Mucosa of rectum (tissue), 2 donors: Measurements from ENCODE around the gene EPHB2.

Experiments used
- H3K27ac ChIP-seq, 2 donors: one replicate each; pipeline ENCODE4 v1.7.0; 2013; ENCODE audit warnings: inconsistent platforms in 2 of 2, low read depth in 2 of 2, low read length in 2 of 2
- H3K27me3 ChIP-seq, 2 donors: one replicate each; pipeline ENCODE4 v1.7.0; 2013; ENCODE audit warnings: low read length in 2 of 2; ENCODE audit not compliant: control insufficient read depth in 2 of 2, insufficient read depth in 2 of 2
- H3K36me3 ChIP-seq, 2 donors: one replicate each; pipeline ENCODE4 v1.7.0; 2013; ENCODE audit warnings: low read length in 2 of 2; ENCODE audit not compliant: control insufficient read depth in 2 of 2, insufficient read depth in 2 of 2
- H3K4me1 ChIP-seq, 2 donors: one replicate each; pipeline ENCODE4 v1.7.0; 2013; ENCODE audit warnings: low read length in 2 of 2, mild to moderate bottlenecking in 1 of 2; ENCODE audit not compliant: control insufficient read depth in 2 of 2, insufficient read depth in 2 of 2
- H3K4me3 ChIP-seq, 2 donors: one replicate each; pipeline ENCODE4 v1.7.0; 2013; ENCODE audit warnings: low read length in 2 of 2
- H3K9ac ChIP-seq, 2 donors: one replicate each; pipeline ENCODE4 v1.7.0; 2013; ENCODE audit warnings: low read length in 2 of 2, low read depth in 1 of 2, mild to moderate bottlenecking in 1 of 2
- H3K9me3 ChIP-seq, 2 donors: one replicate each; pipeline ENCODE4 v1.7.0; 2013; ENCODE audit warnings: low read length in 2 of 2; ENCODE audit not compliant: control insufficient read depth in 2 of 2
- donor health status: healthy.
- donor health status: Normal muscosa, but diverticular disease.

Gene EPHB2

DNA sequence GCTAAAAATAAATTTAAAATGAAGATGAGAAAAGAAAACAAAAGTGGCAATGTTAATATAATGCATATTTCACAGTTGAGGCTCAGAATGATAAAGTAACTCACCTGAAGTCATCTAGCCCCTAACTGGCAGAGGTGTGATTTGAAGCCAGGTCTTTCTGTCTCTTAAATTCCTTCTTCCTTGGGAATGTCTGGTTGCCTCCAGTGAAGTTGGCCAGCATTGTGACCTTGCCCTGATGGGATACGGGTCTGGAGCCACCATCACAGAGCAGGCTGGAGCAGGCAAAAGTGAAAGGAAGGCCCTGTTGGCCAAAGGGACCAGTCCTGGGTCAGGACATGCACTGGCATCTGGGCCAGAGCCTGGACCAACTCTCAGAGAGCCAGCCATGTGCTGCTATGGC lies 111.7 kb downstream of the EPHB2 start:
- H3K9ac ChIP-seq: no peak overlapping the region
- no peaks in the 10 kb centered on the region for H3K27me3 ChIP-seq
- H3K4me3 ChIP-seq: no peak overlapping the region
- no peaks in the 10 kb centered on the region for H3K9me3 ChIP-seq
- H3K4me1 ChIP-seq: no peaks in the 10 kb centered on the region
- H3K27ac ChIP-seq: no peak overlapping the region
- no peaks in the 10 kb centered on the region for H3K36me3 ChIP-seq

DNA sequence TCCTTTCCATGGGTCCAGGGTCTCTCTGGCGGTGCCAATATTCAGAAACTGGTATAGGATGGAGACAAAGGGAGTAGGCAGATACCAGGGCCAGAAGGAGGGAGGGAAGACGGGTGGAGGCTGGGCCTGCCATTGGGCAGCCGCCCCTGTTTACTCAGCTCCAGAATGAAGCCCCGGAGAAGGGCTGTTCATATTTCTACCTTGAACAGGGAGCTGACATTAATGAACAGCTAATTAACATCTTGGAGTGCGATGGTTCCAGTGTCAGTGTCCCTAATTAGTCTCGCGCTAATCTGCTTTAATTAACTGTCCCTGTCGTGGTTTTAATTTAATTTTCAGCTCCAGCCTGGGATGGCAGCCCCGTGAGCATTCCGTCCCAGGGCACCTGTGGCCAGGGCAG lies 113.8 kb downstream of the EPHB2 start:
- Histone ChIP-seq H3K4me1 (no peaks in the 10 kb centered on the region), H3K27me3 (no peaks in the 10 kb centered on the region), H3K9ac (no peak overlapping the region), H3K9me3 (no peaks in the 10 kb centered on the region), H3K36me3 (no peaks in the 10 kb centered on the region), H3K27ac (no peak overlapping the region), H3K4me3 (no peak overlapping the region)

DNA sequence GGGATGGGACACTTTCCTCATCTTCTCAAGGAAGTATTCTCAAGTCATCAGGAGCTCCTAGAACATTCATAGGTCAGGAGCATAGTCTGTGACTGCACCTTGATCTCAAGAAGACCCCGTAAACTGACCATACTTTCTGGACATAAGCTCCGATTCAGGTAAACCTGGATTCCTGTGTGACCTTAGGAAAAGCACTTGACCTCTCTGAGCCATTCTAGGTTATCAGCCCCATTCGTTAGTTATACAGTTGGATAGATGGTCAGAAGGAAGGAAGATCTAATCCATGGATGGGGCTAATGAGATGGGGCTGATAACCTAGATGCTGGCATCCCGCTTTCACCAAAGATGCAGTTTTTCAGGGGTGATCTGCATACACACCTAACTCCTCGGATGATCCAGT lies 114.3 kb downstream of the EPHB2 start:
- Histone ChIP-seq H3K9ac (no peak overlapping the region), H3K27me3 (no peaks in the 10 kb centered on the region), H3K4me1 (no peaks in the 10 kb centered on the region), H3K36me3 (no peaks in the 10 kb centered on the region), H3K4me3 (no peak overlapping the region), H3K27ac (no peak overlapping the region), H3K9me3 (no peaks in the 10 kb centered on the region)

DNA sequence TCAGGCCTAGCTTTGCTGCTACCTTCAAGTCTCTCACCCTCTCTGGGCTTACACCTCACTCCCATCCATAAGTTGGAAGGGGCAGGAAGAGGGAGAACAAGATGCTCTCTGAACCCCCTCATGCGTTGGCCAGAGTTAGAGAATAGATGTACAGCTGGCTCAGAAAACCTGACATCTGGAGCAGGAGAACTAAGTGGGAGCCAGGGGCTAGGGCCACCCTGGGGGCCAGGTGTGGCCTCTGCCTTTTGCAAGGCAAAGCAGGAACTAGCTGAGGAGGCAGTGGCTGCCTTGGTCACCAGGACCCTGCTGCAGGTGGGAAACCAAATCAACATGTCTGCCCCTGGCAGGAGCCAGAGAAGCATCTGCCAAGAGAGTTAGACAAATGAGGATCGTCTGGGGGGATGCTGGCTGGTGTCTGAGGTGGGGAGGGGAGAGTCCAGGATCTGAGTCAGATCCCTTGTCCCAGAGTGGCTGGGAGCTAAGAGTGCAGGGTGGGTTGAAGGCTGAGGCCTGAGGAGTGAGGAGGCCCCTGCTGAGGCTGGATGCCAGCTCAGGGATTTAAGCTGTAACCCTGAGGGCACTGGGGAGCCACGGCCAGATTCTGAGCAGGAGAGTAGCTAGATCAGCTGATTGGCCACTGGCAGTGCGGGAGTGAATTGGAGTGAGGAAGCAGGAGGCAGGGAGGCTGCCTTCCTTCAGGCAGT lies 115.0 kb downstream of the EPHB2 start:
- H3K9me3 ChIP-seq: no peaks in the 10 kb centered on the region
- no peaks in the 10 kb centered on the region for H3K27me3 ChIP-seq
- no peak overlapping the region for H3K27ac ChIP-seq
- H3K9ac ChIP-seq: no peak overlapping the region
- no peaks in the 10 kb centered on the region for H3K4me1 ChIP-seq
- no peaks in the 10 kb centered on the region for H3K36me3 ChIP-seq
- H3K4me3 ChIP-seq: no peak overlapping the region

DNA sequence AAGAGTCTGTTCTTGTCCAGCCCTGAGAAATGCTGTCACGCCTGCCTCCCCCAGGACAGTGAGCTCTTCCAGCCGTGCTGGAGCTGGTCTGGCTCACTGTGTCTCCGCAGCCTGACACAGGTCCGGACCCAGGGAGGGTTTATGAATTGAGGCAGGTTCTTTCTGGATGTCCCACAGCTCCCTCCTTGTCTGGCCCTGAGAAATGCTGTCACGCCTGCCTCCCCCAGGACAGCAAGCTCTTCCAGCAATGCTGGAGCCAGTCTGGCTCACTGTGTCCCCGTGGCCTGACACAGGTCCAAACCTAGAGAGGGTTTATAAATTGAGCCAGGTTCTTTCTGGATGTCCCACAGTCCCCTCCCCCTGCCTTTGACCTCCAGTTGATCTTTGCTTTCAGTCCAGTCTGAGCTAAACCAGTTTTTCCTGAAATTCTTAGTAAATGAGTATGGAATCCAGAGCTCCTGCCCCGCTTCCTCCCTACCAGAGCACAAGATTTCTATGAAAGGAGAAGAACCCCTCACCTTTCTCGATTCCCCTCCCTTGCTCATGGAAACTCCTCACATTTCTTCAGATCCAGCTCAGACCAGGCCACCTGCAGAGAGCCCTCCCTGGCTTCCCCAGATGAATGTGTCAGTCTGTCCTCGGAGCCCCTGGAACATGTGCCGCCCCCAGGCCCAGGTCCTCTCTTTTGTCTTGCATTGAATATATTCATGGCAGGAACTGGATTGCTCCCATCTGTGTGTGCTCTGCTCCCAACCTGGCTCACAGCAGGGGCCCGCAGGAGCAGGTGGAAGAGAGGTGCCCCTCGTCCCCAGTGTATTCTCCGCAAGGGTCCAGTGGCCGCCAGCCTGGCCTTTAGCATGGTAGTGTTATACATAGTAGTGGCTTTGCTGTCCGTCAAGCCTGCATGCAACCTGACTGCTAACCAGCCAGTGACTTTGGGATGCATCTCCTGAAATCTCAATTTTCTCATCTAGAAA lies 116.3 kb downstream of the EPHB2 start:
- H3K27ac ChIP-seq: no peak overlapping the region
- no peaks in the 10 kb centered on the region for H3K27me3 ChIP-seq
- H3K9ac ChIP-seq: no peak overlapping the region
- H3K4me3 ChIP-seq: no peak overlapping the region
- peaks cover 0 to 4% of the 10 kb centered on the region in 2 donors for H3K4me1 ChIP-seq
- H3K9me3 ChIP-seq: no peaks in the 10 kb centered on the region
- H3K36me3 ChIP-seq: no peaks in the 10 kb centered on the region

DNA sequence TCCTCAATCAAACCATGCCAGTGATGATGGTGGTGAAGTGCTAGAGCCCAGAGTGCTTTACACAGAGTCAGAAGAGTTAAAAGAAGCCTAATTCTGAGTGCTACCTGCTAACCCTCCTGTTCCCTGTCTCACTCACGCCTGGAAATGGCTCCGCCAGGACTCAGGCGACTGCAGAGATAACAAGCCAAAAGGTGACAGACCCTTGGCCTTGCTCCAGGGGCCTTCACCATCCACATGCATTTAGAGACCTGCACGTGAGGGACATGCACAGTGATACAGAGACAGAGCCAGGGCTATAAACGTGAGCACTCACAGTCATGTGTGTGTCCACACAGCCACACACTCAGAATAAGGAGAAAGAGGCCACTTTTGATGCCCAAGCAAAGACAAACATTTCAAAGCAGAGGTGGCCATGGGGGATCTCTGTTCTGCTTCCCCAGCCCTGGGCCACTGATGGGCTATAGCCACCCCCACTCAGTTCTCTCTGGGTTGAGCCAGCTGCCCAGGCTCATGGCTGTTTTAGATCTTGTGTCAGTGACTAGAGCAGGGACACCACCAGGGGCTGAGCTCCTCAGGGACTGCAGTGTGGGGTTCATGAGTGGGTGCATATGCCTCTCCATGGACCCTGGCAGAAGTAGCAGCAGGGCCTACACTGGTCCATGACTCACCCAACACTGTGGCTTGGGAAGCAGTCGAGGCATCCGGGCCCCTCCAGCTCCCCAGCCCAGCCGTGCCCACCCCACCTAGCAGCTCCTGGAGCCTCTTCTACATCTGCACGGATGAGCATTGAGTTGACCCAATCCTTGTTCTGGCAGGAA lies 117.2 kb downstream of the EPHB2 start:
- peaks cover 0 to 10% of the 10 kb centered on the region in 2 donors for H3K4me1 ChIP-seq

DNA sequence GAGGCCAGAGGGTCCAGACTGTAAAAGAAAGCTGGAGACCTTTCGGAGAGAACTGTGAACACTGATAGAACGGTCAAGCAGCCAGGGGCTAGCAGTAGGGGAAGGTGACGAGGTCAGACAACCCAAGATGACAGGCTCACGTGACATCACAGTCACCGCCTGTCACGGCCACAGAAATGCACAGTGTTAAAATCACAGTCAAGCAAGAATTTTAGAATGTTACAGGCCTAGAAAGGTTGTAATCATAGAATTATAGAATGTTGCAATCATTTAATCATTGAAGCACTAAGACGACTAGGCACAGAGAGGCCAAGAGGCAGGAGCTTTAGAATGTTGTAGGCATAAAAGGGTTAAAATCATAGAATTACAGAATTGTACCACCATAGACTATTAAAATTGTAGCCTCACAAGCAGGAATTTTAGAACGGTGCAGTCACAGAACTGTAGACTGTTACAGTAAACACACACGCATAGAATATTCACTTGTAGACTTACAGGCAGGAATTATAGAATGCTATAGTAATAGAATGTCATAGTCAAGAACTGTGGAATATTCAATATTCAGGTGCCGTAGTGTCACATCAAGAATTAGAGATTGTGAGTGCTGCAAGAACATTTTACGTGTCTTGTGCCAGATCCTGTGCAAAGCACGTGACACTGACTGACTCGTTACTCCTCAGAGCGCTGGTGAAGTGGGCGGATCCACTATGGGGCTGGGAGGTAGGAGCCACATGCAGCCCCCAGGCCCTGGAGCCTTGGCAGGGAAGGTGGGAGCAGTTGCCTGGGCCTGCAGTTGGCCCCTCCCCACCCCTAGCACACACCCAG lies 118.1 kb downstream of the EPHB2 start:
- no peak overlapping the region for H3K4me3 ChIP-seq
- no peak overlapping the region for H3K9ac ChIP-seq
- no peaks in the 10 kb centered on the region for H3K27me3 ChIP-seq
- peaks cover 0 to 10% of the 10 kb centered on the region in 2 donors for H3K4me1 ChIP-seq
- no peaks in the 10 kb centered on the region for H3K9me3 ChIP-seq
- no peak overlapping the region for H3K27ac ChIP-seq
- H3K36me3 ChIP-seq: no peaks in the 10 kb centered on the region

More for the DNA sequence above, 117.2 kb downstream of the EPHB2 start:
- Histone ChIP-seq H3K9ac (no peak overlapping the region), H3K36me3 (no peaks in the 10 kb centered on the region), H3K27ac (no peak overlapping the region), H3K27me3 (no peaks in the 10 kb centered on the region), H3K9me3 (no peaks in the 10 kb centered on the region), H3K4me3 (no peak overlapping the region)

DNA sequence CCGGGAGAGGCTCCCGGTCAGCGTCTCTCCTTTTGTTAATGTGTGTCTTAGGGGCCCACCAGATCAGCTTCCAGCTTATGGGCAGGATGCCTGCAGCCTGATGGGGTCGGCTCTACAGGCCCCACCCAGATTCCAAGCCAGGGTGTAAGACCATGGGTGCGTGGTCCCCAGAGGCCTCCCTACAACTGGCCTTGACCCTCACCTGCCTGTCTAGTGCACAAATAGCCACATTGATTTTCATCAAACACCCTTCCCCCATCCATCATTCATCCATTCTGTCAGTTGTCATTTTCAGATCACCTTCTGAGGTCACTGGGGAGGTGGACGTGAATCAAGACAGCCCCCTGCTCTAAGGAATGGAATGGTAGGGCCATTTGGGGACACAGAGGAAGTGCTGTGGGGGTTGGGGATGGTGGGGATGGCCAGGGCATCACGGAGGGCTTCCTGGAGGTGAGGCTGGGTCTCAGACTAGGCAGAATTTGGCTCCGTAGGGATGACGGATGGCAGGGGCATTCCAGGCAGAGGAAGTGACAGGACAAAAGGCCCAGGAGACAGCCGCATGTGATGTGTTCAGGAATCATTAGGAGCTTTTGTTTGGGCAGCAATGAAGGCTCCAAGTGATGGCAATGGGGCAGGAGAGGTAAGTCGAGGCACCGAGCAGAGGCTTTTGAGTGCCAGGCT lies 118.8 kb downstream of the EPHB2 start:
- H3K27ac ChIP-seq: no peak overlapping the region
- peaks cover 0 to 10% of the 10 kb centered on the region in 2 donors for H3K4me1 ChIP-seq
- H3K9me3 ChIP-seq: no peaks in the 10 kb centered on the region
- no peaks in the 10 kb centered on the region for H3K27me3 ChIP-seq
- no peak overlapping the region for H3K9ac ChIP-seq
- H3K36me3 ChIP-seq: no peaks in the 10 kb centered on the region
- no peak overlapping the region for H3K4me3 ChIP-seq

DNA sequence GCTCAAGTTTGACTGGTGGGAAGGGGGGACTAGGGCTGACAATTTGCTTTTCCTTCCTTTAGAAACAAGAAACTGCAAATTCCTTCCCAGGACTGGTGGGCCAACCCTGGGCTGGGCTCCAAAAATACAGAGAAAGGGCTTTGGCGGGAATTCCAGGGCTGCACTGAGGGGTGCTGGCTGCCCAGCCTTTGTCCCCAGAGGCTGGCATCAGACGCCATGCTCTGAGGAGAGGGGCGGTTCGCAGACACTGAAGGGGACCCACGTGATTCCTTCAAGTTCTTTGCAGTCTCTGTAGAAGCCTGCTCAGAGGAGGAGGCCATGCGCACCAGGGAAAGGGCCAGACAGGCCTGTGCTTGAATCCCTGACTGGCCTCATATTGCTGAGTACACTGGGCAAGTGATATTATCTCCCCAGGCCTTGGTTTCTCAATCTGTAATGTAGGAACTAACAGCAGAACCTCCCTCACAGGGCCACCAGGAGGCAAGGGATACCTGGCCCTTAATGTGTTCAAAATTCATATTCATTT lies 119.5 kb downstream of the EPHB2 start:
- H3K27ac ChIP-seq: no peak overlapping the region

More for the DNA sequence above, 119.5 kb downstream of the EPHB2 start:
- H3K9ac ChIP-seq: no peak overlapping the region
- no peaks in the 10 kb centered on the region for H3K36me3 ChIP-seq
- no peak overlapping the region for H3K4me3 ChIP-seq
- H3K9me3 ChIP-seq: no peaks in the 10 kb centered on the region
- H3K27me3 ChIP-seq: no peaks in the 10 kb centered on the region
- H3K4me1 ChIP-seq: peaks cover 0 to 10% of the 10 kb centered on the region in 2 donors
